Femur (tissue), 1 donor: ENCODE data around the gene FRMD8.

Experiments used
- DNase-seq: peaks from one replicate; pipeline ENCODE4 v3.0.0-alpha.2; 2017

Gene FRMD8

DNA sequence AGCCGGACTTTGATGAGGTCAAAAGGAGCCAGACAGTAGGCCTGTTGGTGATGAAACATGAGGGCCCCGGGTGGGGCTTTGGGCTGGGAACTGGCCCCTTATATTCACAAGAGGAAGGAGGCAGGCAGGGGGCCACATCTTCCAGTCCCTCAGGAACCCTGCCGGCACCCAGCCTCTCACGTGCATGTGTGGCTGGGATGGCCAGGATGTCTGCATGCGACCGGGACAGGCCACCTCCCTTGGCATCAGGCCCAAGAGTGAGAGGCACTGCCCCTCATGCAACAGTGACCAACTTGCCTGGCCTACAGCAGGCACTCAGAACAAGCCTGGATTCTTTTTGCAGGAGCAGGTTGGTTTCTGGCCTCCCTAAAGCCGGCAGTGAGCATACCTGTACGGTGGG, 9.4 kb upstream of the FRMD8 start:
- peak; percentile 30 for DNase-seq

DNA sequence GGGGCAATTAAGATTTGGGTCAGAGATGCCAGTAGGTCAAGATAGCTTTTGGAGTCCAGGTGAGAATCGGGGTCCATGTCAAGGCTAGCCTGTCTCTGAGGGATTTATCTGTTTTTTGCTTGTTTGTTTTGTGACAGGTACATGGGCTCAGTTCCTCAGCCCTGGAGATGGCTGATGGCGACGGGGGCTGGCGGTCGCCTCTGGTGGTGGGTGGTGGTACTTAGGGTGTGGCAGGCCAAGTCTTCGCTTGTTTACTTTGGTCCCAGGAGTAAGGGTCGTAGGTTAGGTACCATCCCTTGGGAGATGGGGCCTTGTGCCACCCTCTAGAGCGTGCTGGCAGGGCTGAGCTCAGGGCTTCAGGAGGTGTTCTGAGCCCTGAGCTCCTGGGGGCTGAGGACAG, 8.7 kb upstream of the FRMD8 start:
- peak; percentile 16 for DNase-seq

DNA sequence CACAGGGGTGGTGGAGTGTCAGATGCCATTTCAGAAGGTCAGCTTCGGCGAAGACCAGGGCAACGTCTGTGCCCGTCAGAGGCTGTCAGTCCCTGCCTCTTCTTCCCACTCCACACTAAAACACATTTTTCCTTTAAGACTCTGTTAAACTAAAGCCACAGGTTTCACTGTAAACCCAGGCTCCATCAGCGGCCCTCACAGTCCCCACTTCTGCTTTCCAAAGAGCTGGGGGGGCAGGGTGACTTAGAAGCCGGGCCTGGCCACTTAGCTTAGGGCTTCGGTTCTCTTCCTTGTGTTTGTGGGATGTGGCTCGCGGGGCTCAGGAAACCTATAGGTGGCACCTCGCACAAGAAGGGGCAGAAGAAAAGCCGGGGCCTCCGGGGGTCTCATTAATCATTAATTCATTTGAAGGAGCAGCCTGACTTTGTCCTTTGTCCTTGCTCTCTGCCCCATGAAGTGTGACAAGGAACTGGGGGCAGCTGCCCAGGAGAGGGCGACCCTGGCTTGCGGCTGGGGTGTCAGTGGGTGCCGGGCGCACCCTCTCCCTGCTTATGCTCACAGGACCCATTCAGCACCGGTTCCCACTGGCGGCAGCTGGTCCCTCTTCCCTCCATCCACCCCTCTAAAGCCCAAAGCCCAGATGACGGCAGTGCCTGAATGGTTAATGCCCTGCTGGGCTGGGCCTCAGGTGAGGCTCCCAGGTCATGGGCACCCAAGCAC, 8.1 kb upstream of the FRMD8 start:
- DNase-seq: peak; percentile 42

DNA sequence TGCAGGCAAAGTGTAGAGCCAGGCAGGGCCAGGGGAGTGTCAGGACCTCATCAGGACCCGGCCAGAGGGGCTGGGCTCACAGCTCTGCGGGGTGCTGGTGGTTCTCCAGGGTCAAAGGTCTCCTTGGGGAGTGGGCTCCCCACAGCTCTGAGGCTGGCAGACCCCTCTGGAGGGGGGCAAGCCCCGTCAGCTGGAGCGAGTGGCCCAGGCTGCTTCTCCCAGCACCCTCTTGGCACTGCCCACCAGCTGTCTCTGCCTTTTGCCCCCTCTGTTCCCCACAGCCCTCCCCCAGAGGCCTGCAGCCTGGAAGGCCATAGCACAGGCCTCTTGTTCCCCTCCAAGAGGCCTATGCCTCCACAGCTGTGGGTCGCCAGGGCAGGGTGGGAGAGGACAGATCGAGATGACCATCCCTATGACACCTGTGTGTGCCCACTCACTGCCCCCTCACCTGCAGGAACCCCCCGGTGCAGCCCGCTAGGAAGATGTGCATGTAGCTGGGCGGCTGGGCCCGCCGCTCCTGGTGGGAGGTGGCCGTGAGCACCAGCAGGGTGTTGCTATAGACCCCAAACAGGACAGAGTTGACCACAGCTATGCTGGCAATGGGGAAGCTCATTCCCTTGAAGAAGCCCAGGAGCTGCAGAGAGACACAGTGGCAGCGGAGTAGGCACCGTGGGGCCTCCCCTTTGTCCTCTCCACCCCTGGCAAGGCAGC, 7.4 kb upstream of the FRMD8 start:
- peak; percentile 17 for DNase-seq

DNA sequence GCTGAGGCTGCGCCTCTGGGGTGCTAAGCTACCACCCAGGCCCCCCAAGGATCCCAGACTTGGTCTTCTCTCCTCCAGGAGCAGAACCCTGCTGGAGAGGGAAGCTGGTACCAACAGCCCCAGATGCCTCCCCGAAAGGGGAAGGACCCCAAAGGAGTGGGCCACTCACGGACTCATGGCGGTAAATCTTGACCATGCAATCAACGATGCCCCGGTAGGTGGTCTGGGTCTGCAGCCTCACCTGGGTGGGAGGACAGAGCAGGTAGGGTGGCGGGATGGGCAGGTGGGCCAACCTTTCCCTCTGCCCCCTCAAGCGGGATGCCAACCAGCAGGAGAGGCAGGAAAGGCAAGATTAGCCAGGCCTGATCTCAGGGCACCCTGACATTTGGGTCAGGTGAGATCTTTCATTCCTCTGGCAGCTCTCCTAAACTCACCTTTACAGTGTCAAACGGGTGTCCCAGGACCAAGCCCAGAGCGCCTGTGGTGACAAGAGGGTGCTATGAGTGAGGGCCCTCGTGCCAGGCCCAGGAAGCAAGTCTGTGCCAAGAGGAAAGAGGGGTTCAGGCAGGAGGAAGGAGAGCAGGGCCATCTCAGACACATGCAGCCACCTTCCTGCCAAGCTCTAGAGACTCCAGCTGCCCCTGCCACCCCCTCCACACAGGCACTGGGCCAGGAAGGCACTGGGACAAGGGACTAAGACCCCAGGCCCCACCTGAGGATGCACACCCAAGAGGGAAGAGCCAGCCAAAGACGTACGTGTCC, 6.6 kb upstream of the FRMD8 start:
- DNase-seq: peak; percentile 17

DNA sequence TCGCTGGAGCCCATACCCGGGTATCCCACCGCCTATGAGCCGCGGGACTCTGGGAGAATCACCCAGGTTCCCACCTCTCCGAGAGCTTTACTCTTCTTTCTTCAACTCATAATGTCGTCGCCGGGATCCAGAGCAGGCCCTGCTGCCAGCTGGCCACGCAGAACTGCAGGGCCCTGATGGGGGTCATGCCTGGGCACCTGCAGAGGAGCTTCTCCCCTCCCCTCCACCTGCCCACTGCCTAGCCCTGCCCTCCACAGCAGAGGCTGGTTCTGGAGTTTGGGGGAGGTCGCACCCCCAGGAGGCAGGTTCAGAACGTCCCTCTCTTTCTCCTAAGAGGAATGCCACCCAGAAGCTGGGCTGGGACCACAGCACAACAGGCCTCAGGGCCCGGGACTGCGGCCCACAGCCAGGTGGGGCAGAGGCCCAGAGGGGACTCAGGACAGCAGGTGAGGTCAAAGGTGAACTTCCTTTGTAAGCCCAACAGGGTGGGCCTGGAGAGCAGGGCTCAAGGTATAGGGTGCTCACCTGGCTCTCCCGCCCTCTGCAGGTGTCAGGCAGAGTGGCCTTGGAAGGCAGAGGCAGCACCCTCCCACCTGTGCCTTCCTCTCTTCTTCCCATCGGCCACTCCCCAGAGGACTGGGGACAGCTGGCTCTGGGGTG, 5.8 kb upstream of the FRMD8 start:
- peak; percentile 18 for DNase-seq

DNA sequence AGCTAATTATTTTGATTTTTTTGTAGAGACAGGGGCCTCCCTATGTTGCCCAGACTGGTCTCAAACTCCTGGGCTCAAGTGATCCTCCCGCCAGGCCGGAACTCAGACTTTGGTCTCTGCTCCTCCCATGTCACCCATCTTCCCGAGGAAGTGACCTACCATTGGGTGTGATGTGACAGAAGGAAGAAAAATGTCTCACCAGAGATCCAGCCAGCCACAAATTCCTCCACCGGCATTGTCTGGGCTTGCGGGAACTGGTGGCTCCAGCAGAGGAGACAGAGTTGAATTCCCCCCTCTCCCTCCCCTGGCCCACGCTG, 4.8 kb upstream of the FRMD8 start:
- no peak for DNase-seq

DNA sequence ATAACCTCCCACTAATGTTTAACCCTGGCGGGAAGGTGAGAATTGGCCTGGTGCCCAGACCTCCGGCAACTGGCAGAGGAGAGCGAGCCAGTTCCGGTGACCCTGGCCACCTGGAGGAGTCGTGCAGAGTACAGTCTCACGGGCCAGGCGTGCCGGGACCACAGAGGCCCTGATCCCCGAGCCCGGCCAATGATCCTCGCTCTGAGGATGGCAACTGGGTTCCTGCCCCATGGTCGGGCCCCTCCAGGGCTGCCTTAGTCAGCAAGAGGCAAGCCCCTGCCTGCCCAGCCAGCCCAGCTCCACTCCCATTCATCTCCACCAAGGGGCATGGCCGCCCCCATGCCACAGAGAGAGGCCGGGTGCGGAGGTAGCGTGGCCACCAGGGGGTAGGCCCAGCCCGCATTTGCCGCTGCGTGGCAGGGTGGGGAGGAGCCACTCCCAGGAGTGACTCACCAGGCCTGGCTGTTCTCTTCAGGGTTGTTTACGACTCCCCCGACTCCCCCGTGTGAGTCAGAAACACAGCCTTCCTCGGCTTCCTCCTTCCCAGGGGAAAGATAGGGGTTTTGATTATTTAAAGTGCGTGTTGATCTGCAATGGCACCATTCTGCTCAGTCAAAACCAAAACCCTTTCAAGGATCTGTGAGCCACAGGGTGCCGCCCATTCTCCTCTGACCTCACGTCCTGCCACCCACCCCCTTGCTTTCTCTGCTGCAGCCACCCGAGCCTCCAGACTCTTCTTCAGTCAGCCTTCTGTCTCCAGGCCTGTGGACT, 4.2 kb upstream of the FRMD8 start, which contains the start of gene SLC25A45:
Gene SLC25A45 (minus strand): TSS at position 614 of the 771 bp plus-strand sequence. CDS start 695 bp downstream, outside the sequence.
- peak; percentile 93 for DNase-seq

DNA sequence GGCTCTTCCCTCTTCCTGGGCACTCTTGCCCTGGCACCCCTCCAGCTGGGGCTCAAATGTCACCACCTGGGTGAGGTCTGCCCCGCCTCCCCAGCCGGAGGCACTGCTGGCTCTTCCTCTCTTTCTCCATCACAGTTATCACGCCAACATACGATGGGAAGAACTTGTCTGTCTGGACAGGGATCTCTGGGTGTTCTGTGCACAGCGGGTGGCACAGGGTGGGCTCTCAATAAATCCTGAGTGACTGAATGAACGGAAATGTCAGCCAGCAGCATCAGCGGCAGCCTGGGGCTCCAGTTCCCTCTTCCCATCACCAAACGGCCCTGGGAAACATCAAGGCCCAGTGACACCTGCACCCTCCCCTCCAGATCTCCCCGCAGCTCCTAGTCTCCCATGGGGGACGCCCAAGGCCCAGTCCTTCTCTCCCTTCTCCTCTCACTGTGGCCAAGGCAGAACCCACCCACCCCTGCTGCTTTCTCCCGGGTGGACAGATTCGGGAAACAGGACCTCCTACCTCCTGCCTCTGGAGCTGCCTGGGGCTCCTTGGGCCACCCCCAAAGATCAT, 3.6 kb upstream of the FRMD8 start:
- DNase-seq: no peak

DNA sequence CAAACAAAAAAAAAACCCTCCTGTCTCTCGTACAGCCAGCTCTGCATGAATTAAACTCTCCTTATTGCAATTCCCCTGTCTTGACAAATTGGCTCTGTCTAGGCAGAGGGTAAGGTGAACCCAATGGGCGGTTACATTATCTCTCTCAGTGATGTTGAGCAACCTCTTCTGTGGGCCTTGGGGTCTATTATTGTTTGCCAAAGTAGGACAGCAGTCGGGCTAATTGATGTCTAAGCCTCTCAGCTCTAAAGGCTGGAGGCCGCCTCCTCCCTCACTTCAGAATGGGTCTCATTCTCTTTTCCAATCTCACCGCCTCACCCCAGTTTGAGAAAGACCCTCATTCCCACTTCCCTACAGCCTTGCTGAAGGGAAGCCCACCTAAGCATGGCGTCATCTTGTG, 2.7 kb upstream of the FRMD8 start:
- DNase-seq: no peak

DNA sequence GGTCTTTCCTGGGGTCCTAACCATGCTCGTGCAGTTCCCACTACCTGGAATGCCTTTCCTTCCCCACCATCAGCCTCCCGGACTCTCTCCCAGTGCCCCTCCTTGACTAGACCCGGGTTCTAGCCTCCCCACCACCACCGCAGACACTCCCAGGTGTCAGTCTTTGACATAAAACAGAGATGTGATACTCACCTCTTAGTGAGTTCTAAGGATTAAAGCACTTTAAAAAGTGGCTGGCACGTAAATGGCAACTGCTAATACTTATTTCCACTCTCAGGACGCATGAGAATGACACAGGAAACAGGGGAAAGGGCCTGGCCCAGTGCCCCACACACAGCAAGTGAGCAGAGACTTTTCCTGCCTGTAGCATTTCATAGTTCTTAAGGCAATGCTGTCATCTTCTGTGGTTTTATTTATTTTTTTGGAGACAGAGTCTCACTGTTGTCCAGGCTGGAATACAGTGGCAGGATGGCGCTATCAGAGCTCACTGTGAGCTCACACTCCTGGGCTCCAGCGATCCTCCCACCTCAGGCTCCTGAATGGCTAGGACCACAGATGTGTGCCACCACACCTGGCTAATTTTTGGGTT, 2.0 kb upstream of the FRMD8 start:
- DNase-seq: no peak

DNA sequence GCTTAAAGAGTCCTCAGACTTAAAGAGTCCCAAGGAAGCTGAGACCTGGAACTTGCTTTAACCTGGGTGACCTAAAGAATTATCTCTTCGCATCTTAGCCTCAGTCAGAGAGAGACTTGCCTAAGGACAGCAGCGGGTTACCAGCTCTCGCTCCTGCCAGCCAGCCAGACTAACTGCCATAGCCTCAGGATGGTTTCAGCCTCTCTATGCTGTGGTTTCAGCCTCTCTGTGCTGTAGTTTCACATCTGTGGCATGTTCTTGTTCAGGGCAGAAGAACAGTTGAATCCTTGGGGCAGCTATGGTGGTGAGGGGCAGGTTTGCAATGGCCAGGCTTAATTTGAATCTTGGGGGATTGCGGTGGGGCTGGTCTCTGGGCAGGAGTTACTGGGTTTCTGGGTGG, 2.3 kb downstream of the FRMD8 start:
- no peak for DNase-seq

DNA sequence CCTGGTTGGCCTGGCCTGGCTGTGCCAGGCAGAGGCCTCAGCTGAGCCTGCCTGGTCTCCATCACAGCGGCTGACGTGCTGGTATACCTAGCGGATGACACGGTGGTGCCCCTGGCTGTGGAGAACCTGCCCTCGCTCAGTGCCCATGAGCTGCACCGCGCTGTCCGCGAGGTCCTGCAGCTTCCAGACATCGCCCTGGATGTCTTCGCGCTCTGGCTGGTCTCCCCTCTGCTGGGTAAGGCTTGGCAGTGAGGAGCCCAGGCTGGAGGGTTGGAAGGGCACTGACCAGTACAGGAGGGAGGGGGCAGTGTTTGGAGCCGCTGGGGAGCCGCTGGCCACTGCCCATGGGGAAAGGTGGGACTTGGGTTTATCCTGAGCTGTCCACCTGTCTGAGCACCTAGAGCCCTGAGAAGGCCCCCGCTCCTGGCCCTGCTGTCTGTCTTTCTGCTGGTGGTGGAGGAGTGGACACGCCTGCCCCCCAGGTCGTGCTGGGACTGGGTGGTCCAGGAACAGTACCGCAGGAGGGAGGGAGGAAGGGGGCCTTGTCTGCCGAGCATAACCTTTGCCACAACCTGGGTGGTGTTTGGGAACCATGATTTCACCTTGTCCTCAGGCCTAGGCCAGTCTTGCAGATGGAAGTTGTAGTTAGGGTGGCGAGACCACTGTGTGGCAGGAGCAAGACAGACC, 3.0 kb downstream of the FRMD8 start:
- DNase-seq: peak; percentile 29

DNA sequence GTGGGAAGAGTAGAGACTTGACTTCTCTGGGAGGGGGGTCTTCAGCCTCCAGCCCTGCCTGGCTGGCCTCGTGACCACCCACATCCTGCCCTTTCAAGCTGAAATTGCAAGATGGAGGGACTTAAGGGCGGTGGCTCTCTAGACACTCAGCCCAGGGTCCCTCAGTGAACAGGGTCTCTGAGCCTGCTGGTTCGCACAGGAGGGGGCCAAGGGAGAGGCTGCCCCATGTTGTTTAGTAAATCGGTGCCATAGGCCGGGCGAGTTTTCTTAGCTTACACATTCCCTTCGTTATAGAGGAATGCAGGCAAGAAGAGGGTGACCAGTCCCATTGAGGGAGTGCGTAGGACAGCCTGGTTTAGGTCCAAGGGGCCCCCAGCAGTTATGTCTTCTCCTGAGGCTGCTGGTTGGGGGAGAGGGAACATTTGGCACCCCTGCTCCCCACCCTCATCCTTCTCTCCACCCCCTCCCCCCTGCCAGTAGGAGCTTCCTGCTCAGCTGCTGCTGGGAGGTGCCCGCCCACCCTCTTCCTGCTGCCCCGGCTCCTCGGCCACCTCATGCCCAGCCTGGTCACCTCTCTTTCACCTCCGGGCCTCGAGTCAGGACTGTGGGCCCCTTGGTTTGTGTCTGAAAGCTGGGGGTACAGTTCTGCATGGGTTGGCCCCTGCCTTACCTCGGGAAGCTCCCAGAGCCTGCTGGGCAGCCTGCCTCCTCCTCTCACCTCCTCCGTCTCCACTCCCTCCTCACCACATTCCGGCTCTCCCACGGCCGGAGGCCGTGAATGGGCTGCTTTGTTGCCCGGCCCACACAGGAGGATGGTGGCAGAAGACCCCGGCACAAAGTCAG, 3.9 kb downstream of the FRMD8 start:
- DNase-seq: peak; percentile 42

DNA sequence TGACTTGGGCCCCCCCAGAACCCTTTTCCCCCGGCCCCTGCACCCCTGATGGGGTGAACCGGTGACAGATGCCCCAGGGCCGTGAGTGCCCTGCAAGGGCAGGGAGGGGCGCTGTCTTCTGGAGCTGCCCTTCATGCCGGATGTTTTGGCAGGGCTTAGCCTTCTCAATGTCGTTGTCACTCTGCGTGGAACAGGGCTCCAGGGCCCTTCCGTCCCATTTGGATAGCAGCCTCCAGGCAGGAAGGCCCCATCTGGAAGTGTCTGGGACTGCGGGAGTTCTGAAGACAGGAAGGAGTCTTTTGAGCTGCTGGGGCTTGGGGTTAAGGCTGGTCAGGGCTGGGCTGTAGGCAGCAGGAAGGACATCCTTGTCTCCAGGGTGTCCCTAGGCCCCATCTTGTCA, 4.6 kb downstream of the FRMD8 start:
- peak; percentile 42 for DNase-seq

DNA sequence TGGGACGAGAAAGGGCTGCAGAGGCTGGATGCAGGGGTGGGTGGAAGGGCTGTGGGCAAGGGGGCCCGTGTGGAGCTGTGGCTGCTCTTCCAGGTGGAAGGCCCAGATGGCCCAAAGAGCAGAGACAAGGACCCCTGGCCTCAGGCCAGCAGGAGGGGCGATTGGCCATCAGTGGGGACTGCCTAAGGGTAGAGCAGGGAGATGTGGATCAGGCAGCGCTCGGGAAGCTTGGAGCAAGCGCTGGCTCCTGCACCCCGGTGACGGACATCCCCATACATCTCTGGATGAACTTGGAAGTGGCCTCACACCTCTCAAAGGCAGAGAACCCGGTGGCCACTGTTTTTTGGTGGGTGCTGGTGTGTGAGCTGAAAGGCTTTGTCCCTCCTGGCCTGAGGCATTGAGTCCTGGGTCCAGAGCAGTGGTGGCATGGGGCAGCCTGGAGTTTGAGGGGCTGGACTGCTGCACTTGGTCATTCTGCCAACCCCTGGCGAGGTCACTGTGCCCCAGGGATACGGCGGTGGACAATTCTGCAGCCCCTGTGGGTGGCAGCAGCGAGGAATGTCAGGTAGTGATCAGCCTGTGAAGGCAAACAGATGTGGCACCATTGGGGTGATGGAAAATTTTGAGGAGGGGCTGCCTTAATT, 5.9 kb downstream of the FRMD8 start:
- DNase-seq: no peak

DNA sequence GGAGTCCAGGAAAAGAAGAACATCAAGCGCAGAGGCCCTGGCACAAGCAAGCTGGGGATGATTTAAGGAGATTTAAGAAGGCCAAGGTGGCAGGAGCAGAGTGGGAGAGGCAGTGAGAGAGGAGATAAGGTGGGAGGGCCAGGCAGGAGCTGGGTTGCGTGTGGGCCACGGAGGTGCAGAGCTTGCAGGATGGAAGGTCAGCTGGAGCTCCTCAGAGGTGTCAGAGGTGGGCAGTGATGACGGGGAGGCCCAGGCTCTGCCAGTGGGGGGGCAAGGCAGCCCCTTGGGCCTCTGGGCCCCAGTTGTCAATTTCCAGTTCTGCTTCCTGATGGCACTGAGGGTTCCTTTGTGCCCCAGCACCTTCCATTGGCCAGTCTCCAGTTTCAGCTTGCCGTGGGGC, 6.5 kb downstream of the FRMD8 start:
- no peak for DNase-seq

DNA sequence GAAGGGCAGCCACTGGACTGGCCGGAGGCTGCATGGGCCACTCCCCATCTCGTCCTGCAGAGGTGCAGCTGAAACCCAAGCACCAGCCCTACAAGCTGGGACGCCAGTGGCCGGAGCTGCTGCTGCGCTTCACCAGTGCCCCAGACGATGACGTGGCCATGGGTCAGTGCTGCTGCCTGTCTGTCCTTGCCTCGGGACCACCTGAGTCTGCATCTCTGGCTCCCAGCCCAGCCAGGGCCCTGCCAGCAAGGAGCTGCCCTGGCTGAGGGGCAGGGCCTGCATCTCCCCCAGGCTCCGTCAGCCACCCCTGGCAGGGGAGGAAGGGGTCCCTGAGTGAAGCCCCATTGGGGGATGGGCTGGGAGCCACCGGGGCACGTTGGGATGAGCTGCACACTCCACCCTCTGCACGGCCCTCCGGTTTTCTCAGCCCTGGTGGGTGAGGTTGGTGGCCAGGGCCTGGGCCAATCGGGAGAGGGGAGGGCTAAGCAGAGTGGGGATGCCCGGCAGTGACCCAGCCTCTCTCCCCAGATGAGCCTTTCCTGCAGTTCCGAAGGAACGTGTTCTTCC, 7.2 kb downstream of the FRMD8 start:
- DNase-seq: no peak

DNA sequence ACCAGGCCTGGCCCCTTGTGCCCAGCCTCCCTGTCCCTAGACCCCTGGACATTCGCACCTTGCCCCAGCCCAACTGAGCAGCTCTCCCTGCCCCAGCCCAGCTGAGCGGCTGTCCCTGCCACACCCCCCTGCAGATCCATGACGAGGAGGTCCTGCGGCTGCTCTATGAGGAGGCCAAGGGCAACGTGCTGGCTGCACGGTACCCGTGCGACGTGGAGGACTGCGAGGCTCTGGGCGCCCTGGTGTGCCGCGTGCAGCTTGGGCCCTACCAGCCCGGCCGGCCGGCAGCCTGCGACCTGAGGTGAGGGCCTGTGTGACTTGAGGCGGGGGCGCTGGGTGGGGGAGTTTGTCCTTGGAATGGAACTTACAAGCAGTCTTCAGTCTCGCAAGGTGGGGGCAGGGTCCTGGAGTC, 7.7 kb downstream of the FRMD8 start:
- DNase-seq: no peak
